HepG2 (cell line): Measurements from ENCODE around the gene MRPL36. TPM values are rescaled to one million over a fixed set of nuclear protein-coding genes. Genes with fewer than 3 reads are reported as not detected.

Source experiments
- ATAC-seq: fragments of 200-7000 bp; cut with Tn5 transposase; 3 replicates; pipeline ENCODE4 v1.9.1; 2020; ENCODE audit warnings: mild to moderate bottlenecking, moderate library complexity
- BruUV-seq: library from RNA; stranded (reverse); fragments of 400-500 nt; replicated peaks from 2 replicates; lab custom pipeline; 2021; lab: Mats Ljungman, UMichigan
- CTCF ChIA-PET: fragments of 300-600 bp; formaldehyde crosslinking; extraction: SDS; loops from one replicate; lab custom pipeline; 2021; ENCODE audit warnings: low total read pairs, inconsistent platforms, low intra/inter-chr PET ratio; lab: Yijun Ruan, JAX
- POLR2A ChIA-PET: fragments of 350-600 bp; sonication (Branson Sonifier 250); formaldehyde crosslinking; loops from one replicate; lab custom pipeline; 2020; ENCODE audit warnings: antibody characterized with exemption, inconsistent platforms; lab: Yijun Ruan, JAX
- DNase-seq: peaks from one replicate; pipeline ENCODE4 v3.0.0-alpha.2; 2015; ENCODE audit warnings: low spot score
- FAIRE-seq: peaks from 3 replicates; lab custom pipeline; 2011; peaks lifted over from hg19 to GRCh38; lab: Jason Lieb, UNC
- H2AFZ ChIP-seq: one replicate; pipeline ENCODE4 v1.6.1; 2011; ENCODE audit warnings: low read length, inconsistent platforms
- H3K27ac ChIP-seq: fragments of 300-600 bp; 3 replicates; pipeline ENCODE4 v1.8.0; 2011; ENCODE audit warnings: mixed run types, mild to moderate bottlenecking, mixed read lengths, low read length, inconsistent platforms; ENCODE audit not compliant: insufficient read depth; ENCODE audit errors: extremely low read length
- H3K27me3 ChIP-seq, 2 experiments: fragments of 200-600 bp in 1 of 2; 2 replicates in 1 of 2; 3 replicates in 1 of 2; pipeline versions ENCODE4 v1.6.0 to v1.8.0; 2011; ENCODE audit warnings: low read length in 2 of 2, mild to moderate bottlenecking in 2 of 2, moderate library complexity in 2 of 2, inconsistent platforms in 1 of 2; ENCODE audit not compliant: insufficient read depth in 2 of 2, control insufficient read depth in 1 of 2
- H3K36me3 ChIP-seq, 2 experiments: fragments of 200-600 bp in 1 of 2; replicated peaks in 1 of 2; 2 replicates in 1 of 2; 3 replicates in 1 of 2; pipeline versions ENCODE4 v1.5.1 to v1.8.0; 2011; ENCODE audit warnings: low read length in 2 of 2, inconsistent platforms in 1 of 2; ENCODE audit not compliant: insufficient read depth in 2 of 2, control insufficient read depth in 1 of 2
- H3K4me1 ChIP-seq: 2 replicates; pipeline ENCODE4 v1.5.1; 2012; ENCODE audit warnings: low read length, inconsistent platforms; ENCODE audit not compliant: insufficient read depth
- H3K4me2 ChIP-seq: 2 replicates; pipeline ENCODE4 v1.6.0; 2011; ENCODE audit warnings: low read depth, low read length, inconsistent platforms
- H3K4me3 ChIP-seq, 3 experiments: fragments of 200-600 bp in 1 of 3; sonication (generic), shearing (Covaris generic) in 1 of 3; replicated peaks in 1 of 3; 2 replicates each; pipeline ENCODE4 v1.5.1; 2011 to 2016; ENCODE audit warnings: low read length in 3 of 3, inconsistent platforms in 2 of 3, low read depth in 2 of 3, mild to moderate bottlenecking in 2 of 3, control low read depth in 1 of 3, mixed read lengths in 1 of 3; ENCODE audit not compliant: insufficient read depth in 1 of 3
- H3K79me2 ChIP-seq: one replicate; pipeline ENCODE4 v1.6.1; 2011; ENCODE audit warnings: low read length, inconsistent platforms; ENCODE audit not compliant: insufficient read depth
- H3K9ac ChIP-seq: 2 replicates; pipeline ENCODE4 v1.6.0; 2011; ENCODE audit warnings: mild to moderate bottlenecking, low read depth, low read length, inconsistent platforms; ENCODE audit not compliant: insufficient read depth
- H3K9me3 ChIP-seq: 2 replicates; pipeline ENCODE4 v1.5.1; 2012; ENCODE audit warnings: mild to moderate bottlenecking, low read length
- H4K20me1 ChIP-seq: 2 replicates; pipeline ENCODE4 v1.6.0; 2011; ENCODE audit warnings: inconsistent platforms, mild to moderate bottlenecking, low read length, moderate library complexity; ENCODE audit not compliant: insufficient read depth
- PAX8 ChIP-seq: sonication (generic); formaldehyde crosslinking; IDR thresholded peaks from 2 replicates; pipeline ENCODE4 v1.8.0; 2022; ENCODE audit warnings: mild to moderate bottlenecking, missing genetic modification reagents, borderline replicate concordance
- RNF2 ChIP-seq: fragments of 450-650 bp; conservative IDR thresholded peaks from 2 replicates; pipeline ENCODE4 v1.6.1; 2016; ENCODE audit warnings: low read depth
- SATB2 ChIP-seq: sonication (generic); formaldehyde crosslinking; IDR thresholded peaks from 2 replicates; pipeline ENCODE4 v1.5.0; 2020; ENCODE audit warnings: missing genetic modification reagents
- SRSF4 ChIP-seq: fragments of 200-400 bp; formaldehyde crosslinking; IDR thresholded peaks from one replicate; pipeline ENCODE4 v1.6.1; 2018; ENCODE audit warnings: mild to moderate bottlenecking, low read depth, low read length, moderate library complexity; ENCODE audit not compliant: poor library complexity, severe bottlenecking
- TARDBP ChIP-seq: sonication (generic); formaldehyde crosslinking; IDR thresholded peaks from 2 replicates; pipeline ENCODE4 v1.8.0; 2022; ENCODE audit warnings: mild to moderate bottlenecking, missing genetic modification reagents
- ZNF143 ChIP-seq: sonication (generic); formaldehyde crosslinking; IDR thresholded peaks from 2 replicates; pipeline ENCODE4 v1.4.0; 2020; ENCODE audit warnings: missing genetic modification reagents
- ZNF367 ChIP-seq: sonication (generic); formaldehyde crosslinking; IDR thresholded peaks from 2 replicates; pipeline ENCODE4 v1.4.0; 2020; ENCODE audit warnings: missing genetic modification reagents, borderline replicate concordance
- ZNF629 ChIP-seq: sonication (generic); formaldehyde crosslinking; conservative IDR thresholded peaks from 2 replicates; pipeline ENCODE4 v1.5.0; 2020; ENCODE audit warnings: missing genetic modification reagents
- WGBS: methylation state at CpG from one replicate; pipeline ENCODE4 v1.1.6; 2017; ENCODE audit warnings: low lambda C conversion rate; 5-methylcytosine and 5-hydroxymethylcytosine counted together
- in situ Hi-C: cut with HindIII; loops from 2 replicates; pipeline ENCODE4 v1.10.0; 2017; ENCODE audit warnings: low pct_unique_long_range_greater_than_20kb; ENCODE audit not compliant: extremely low pct_ligation_motif_present
- intact Hi-C: fragments of 100-400 bp; cut with micrococcal nuclease; formaldehyde crosslinking; loops from one replicate; pipeline ENCODE4 v1.10.0; 2022; ENCODE audit not compliant: unreplicated experiment
- polyA plus RNA-seq, 8 experiments: library from polyadenylated mRNA; depleted of rRNA in 3 of 8; stranded (reverse) in 7 of 8; unstranded in 1 of 8; fragments of >200 nt; fragmentation: Illumina TruSeq in 4 of 8; extraction: Trizol in 4 of 8; gene quantifications; 2 replicates each; pipeline versions ENCODE4 v1.2.1 to v1.2.3, GENCODE V29; 2011 to 2016; ENCODE audit warnings: low read depth in 4 of 8, missing spikeins in 1 of 8, mixed read lengths in 1 of 8; ENCODE audit not compliant: insufficient read depth in 1 of 8
- total RNA-seq, 5 experiments: library from RNA; depleted of rRNA; stranded (reverse); fragments of >200 nt; fragmentation: Illumina TruSeq; extraction: Trizol; gene quantifications; 2 replicates each; pipeline ENCODE4 v1.2.3, GENCODE V29; 2016; ENCODE audit warnings: low read depth in 1 of 5
- TF ChIP-seq, protein P1 (sequence below): sonication (generic); formaldehyde crosslinking; IDR thresholded peaks from 2 replicates; pipeline ENCODE4 v1.4.0; 2020; ENCODE audit warnings: missing genetic modification reagents, borderline replicate concordance
- TF ChIP-seq, protein P2 (sequence below): sonication (generic); formaldehyde crosslinking; IDR thresholded peaks from 2 replicates; pipeline ENCODE4 v1.5.0; 2020; ENCODE audit warnings: missing genetic modification reagents
- TF ChIP-seq, protein P3 (sequence below): IDR thresholded peaks from 2 replicates; pipeline ENCODE4 v1.6.1; 2016; ENCODE audit warnings: control low read depth

The MRPL36 gene
- total and polyA plus RNA-seq, 2 of the 13 experiments (the other 11 are each of a cell fraction or from before 2014, with no cell fraction given), result 71.3 to 113 TPM

DNA sequence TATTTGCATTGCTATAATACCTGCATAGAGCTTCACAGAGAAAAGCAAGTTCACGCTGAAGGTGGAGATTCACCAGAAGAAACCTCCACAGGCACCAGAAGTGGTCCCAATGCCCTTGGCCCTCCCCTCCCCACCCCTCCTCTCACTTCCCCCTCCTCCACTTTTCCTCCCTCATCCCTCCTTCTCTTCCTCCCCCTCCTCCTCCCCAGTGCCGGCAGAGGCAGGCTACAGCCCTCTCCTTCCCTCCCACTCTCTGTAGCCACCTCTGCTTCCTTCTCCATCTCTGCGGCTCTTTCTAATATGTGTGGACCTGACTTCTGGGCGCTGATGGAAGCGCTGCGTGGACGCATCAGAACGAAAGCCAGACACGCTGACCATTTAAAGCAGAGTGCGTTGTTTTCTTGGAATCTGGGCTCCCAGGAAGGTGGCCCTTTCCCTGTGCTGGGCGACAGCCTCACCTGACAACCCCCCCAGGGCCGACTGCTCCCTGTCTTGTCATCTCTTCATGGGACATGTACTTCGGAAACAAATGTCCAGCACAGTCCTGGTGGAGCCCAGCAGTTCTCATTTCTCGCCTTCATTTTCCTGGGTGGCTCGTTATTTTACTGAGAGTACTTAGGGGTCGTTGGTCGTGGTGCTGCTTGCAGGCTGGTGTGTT lies 31.1 kb upstream of the MRPL36 start (continued):
- TF ChIP-seq, protein P1, sequence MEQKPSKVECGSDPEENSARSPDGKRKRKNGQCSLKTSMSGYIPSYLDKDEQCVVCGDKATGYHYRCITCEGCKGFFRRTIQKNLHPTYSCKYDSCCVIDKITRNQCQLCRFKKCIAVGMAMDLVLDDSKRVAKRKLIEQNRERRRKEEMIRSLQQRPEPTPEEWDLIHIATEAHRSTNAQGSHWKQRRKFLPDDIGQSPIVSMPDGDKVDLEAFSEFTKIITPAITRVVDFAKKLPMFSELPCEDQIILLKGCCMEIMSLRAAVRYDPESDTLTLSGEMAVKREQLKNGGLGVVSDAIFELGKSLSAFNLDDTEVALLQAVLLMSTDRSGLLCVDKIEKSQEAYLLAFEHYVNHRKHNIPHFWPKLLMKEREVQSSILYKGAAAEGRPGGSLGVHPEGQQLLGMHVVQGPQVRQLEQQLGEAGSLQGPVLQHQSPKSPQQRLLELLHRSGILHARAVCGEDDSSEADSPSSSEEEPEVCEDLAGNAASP (CRISPR knock-in tag), result no peak
- TF ChIP-seq ZNF629 (no peak), ZNF143 (no peak)

DNA sequence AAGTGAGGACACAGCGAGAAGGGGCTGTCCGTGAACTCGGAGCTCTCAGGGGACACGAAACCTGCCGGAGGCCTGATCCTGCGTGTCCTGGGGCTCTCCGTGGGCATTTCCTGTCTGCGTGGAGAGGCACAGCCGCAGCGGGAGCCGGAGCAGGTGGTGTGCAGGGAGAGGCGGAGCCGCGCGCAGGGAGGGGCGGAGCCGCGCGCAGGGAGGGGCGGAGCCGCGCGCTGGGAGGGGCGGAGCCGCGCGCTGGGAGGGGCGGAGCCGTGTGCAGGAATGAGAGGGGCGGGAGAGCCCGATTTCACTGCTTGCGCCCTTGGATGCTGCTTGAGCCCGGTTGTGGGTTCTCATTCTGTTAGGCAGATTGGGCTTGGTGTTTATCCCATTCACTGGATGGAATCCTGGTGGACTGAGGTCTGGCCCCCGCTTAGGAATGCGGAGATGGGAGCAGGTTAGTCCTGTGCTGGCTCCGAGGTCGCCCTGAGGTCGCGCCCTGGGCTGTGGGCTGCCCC lies 28.3 kb upstream of the MRPL36 start:
- no peaks in the 10 kb centered on the region for H3K9me3 ChIP-seq
- no peaks in the 10 kb centered on the region for H3K79me2 ChIP-seq
- no TSS peak for BruUV-seq
- H3K9ac ChIP-seq, result no peak overlapping the region
- H2AFZ ChIP-seq, result no peak overlapping the region
- TF ChIP-seq TARDBP (CRISPR knock-in tag), result no peak
- no peak for TF ChIP-seq SATB2 (CRISPR knock-in tag)
- no peak for TF ChIP-seq RNF2
- TF ChIP-seq, protein P2, sequence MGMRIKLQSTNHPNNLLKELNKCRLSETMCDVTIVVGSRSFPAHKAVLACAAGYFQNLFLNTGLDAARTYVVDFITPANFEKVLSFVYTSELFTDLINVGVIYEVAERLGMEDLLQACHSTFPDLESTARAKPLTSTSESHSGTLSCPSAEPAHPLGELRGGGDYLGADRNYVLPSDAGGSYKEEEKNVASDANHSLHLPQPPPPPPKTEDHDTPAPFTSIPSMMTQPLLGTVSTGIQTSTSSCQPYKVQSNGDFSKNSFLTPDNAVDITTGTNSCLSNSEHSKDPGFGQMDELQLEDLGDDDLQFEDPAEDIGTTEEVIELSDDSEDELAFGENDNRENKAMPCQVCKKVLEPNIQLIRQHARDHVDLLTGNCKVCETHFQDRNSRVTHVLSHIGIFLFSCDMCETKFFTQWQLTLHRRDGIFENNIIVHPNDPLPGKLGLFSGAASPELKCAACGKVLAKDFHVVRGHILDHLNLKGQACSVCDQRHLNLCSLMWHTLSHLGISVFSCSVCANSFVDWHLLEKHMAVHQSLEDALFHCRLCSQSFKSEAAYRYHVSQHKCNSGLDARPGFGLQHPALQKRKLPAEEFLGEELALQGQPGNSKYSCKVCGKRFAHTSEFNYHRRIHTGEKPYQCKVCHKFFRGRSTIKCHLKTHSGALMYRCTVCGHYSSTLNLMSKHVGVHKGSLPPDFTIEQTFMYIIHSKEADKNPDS, result no peak
- no peak for TF ChIP-seq PAX8 (CRISPR knock-in tag)
- TF ChIP-seq SRSF4, result no peak
- TF ChIP-seq ZNF367 (CRISPR knock-in tag), result no peak
- TF ChIP-seq, protein P3, sequence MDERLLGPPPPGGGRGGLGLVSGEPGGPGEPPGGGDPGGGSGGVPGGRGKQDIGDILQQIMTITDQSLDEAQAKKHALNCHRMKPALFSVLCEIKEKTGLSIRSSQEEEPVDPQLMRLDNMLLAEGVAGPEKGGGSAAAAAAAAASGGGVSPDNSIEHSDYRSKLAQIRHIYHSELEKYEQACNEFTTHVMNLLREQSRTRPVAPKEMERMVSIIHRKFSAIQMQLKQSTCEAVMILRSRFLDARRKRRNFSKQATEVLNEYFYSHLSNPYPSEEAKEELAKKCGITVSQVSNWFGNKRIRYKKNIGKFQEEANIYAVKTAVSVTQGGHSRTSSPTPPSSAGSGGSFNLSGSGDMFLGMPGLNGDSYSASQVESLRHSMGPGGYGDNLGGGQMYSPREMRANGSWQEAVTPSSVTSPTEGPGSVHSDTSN (CRISPR knock-in tag), result no peak
- no peaks in the 10 kb centered on the region for H3K27me3 ChIP-seq
- in situ Hi-C loops (no loop called here), intact Hi-C loops (no loop called here)
- no peak overlapping the region for H3K4me2 ChIP-seq
- ATAC-seq (no peak), DNase-seq (no peak), FAIRE-seq (no peak)
- no peak overlapping the region for H3K27ac ChIP-seq
- ChIA-PET CTCF (no interaction called here), POLR2A (no interaction called here)
- 0 out of 5 replicates have a peak, but pooled peaks cover 2 to 7% of the 10 kb centered on the region in 2 experiments for H3K36me3 ChIP-seq
- WGBS, result 93% methylated on average over 38 of the region's 39 CpGs
- peaks cover 10% of the 10 kb centered on the region for H3K4me1 ChIP-seq
- no peak overlapping the region for H3K4me3 ChIP-seq
- no peaks in the 10 kb centered on the region for H4K20me1 ChIP-seq
